HG03432 (cell line): ENCODE results near the gene CCDC43.

Experiments
- ATAC-seq: cut with Tn5 transposase; IDR thresholded peaks from one replicate; pipeline ENCODE4 v1.9.1; 2021; ENCODE audit warnings: mild to moderate bottlenecking, moderate library complexity; ENCODE audit not compliant: unreplicated experiment

Gene CCDC43

DNA sequence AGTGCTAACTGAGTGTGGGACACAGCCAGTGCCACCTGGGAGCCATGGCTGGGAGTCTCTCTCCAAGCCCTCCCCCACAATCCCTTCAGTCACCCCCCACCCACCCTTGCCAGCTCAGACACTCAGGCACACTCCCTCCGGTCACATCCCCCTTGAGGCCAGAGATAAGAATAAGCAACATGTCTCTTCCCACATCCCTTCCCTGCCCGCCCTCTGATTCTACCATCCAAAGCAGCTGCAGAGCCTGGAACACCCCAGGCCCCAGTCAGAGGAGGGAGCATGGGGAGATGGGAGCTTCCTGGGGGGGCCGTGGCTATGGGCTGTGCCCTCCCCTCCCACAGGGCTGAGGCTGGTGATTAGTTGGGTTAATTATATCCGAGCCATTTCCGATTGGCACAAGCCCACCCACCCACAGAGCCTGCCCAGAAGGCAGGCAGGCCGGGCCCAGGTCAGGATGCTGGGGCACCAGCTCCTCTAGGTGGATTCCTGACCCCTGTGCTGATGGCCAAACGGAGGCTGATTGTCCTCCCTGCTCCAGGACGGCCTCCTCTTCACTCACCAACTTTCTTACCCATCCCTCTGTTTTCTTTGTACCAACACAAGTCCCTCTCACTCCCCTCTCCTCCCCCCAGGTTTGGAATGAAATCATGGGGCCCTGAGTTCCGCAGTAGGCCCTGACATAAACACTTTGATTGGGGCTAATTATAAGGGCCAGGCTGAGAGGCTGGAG, 61.9 kb downstream of the CCDC43 start:
- ATAC-seq: no peak
